ENCODE data around the gene PRKN.

Gene PRKN

GRCh38 chr6:161418463-161418945 is 1309.1 kb downstream of the PRKN start:
- DNase-seq, result no peak

GRCh38 chr6:161417717-161418462 is 1309.7 kb downstream of the PRKN start:
- DNase-seq, result no peak

GRCh38 chr6:161415302-161415855 is 1312.2 kb downstream of the PRKN start:
- no peak for DNase-seq

- DNase-seq, result no peak
These were observed 1312.9 kb downstream of the PRKN start for GRCh38 chr6:161414707-161415106.

GRCh38 chr6:161414180-161414579 is 1313.4 kb downstream of the PRKN start:
- DNase-seq, result no peak

DNA sequence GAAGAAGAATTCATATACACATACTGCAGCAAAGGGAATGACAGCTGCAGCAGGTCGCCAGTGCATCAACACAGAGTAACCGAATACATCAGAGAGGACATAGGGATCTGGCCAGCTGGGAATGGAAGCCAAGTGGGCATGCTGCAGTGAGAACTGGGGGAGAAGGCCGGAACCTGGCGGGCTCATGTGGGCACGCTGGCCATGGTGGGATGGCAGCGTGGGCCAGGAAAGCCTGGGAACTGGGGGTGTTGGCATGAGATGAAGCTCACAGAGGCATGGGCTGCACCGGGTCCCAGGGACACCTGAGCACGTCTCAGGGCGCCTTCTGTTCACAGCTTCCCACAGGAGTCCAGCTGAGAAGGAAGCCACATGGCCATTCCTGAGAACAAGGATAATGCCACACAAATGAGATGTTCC is 1314.2 kb downstream of the PRKN start:
- no peak for DNase-seq

DNA sequence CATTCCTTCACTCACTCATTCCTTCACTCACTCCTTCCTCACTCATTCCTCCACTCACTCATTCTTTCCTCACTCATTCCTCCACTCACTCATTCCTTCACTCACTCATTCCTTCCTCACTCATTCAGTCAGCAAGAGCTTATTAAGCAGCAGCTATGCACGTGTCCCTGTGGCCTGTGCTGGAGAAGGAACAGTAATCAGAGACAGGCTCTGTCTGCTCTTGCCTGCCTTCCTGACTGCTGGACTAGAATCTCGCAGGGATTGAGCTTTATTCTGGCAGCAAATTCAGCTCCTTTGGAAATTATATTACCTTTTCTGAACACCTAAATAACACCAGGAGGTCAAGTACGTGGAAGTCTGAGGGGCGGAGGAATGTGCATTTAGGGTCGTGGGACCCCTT is 1314.8 kb downstream of the PRKN start:
- DNase-seq, result no peak

- DNase-seq, result no peak
These were observed 1316.2 kb downstream of the PRKN start for GRCh38 chr6:161411265-161411944.

GRCh38 chr6:161410736-161411135 is 1316.8 kb downstream of the PRKN start:
- DNase-seq, result no peak

DNA sequence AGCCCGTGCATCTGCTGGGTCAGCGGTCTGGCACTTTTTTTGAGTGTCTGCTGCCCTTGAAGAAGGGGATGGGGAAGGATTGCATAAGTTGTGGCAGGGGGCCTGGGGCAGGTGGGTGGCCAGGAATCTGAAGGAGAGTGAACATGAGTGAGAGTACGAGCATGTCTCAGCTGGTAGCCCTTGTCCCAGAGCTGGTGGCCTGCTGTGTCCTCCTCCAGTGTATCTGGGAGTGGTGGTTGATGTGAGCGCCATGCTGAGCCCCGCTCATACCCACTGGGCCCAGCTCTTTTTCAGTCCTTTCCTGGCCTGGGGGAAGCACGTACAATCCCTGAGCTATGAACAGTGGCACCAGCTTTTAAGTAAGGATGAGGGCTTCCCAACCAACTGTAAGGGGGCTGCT is 1317.5 kb downstream of the PRKN start:
- no peak for DNase-seq

DNA sequence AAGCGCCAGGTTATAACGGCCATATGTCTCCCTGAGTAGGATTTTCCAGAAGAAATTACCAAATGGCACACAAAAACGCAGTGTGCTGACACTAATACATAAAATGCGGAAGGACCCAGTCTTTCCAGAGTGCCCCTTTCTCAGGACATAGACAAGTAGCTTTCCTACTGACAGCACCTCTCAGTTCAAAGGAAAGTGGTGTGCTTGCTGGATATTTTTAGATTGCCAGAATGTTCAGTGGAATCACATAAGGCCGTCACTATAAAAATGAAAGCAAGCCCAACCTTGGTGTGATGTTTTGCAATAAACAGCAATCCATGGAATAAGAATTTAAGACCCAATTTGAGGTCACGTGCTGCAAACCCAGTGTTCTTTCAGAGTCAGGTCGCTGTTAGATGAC is 1318.2 kb downstream of the PRKN start:
- no peak for DNase-seq

DNA sequence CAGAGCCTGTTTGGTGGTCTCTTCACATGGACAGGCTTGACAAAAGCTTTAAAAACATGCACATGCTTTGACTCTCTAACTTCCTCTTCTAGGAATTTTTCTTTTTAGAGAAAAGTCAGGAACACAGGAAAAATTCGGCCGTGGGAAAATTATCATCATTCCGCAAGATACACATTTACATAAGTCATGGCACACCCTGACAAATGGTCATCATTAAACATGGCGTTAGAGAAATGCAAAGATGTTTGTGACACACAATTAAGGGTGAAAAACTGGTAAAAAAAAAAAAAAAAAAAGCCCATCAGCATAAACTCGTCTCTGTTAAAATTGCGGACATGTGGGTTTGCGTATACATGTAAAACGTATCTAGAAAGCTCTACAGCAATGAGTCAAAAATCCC is 1319.5 kb downstream of the PRKN start:
- DNase-seq, result no peak

GRCh38 chr6:161407581-161407980 is 1320.0 kb downstream of the PRKN start:
- no peak for DNase-seq

GRCh38 chr6:161407115-161407514 is 1320.5 kb downstream of the PRKN start:
- no peak for DNase-seq

- DNase-seq, result no peak
These were observed 1320.9 kb downstream of the PRKN start for GRCh38 chr6:161406646-161407045.

GRCh38 chr6:161405418-161405817 is 1322.1 kb downstream of the PRKN start:
- no peak for DNase-seq

- no peak for DNase-seq
These were observed 1323.8 kb downstream of the PRKN start for GRCh38 chr6:161403717-161404116.

- DNase-seq, result no peak
These were observed 1325.8 kb downstream of the PRKN start for GRCh38 chr6:161401587-161402309.

DNA sequence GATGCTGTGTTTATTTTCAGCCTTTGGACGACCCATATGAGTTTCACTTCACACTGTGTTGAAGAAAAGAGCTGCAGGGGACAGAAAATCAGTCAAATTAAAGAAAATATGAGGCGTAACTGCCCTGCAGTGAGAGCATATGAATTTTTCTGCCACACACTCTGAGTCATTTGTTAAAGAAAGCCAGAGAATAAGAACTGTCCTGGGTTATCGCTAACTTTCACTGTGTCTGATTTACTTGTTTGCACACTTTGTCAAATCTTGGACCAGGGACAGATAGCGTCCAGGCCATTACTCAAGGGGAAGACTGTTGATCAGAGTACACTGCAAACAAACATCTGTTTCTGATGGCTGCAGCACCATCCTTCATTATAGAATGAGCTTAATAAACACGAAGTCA is 1326.9 kb downstream of the PRKN start:
- DNase-seq, result no peak

DNA sequence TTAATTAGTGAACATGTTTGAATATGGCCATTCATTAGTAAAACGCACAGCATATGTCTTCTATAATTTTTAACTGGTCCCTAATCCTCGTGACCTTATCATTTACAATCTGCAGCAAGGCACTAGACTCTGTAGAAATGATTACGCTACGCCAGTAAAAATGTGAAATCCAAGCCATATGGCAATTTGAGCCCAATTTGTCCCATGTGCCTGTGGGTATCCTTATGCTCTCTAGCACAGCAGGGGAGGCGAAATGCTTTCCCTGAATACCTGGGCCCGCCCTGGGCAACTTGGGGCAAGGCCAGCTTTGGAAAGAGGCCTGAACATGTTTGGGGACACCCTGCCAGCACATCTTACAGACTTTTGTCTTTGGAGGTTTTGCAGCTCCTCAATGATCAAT is 1331.0 kb downstream of the PRKN start:
- no peak for DNase-seq

DNA sequence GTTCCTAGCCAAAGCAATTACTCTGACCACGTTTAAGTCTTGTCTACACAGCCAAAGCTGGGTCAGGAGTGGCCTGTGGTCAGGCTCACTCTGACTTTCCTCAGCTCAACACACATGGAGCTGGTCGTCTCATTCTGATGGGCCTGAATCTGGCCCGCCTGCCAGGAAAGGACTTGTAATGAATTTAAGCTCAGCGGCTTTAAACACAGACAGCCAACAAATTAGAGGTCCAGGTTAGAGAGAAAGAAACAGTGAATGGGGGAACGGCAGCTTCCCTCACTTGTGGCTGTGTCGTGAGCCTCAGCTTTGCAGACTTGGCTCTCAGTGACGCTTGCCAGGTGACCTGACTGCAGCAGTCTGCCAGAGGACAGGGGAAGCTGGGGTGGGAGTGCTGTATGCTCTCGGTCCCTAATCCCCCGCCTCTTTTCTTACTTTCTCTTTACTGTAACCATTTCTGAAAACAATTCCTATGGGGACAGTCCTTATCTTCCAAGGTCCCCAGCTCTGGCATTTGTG is 1331.8 kb downstream of the PRKN start:
- no peak for DNase-seq

GRCh38 chr6:161394437-161394836 is 1333.1 kb downstream of the PRKN start:
- no peak for DNase-seq

- DNase-seq, result peak; percentile 68
These were observed 1333.7 kb downstream of the PRKN start for GRCh38 chr6:161393839-161394364.
